Adrenal gland (tissue), 12 donors: ENCODE results near the gene TJP2. TPM values are rescaled to one million over a fixed set of nuclear protein-coding genes. Genes with fewer than 3 reads are reported as not detected.

ENCODE experiments used
- DNase-seq, 7 donors: peaks; one replicate each; pipeline ENCODE4 v3.0.0-alpha.2; 2019 to 2020
- H3K27ac ChIP-seq, 5 donors: fragments of 200-600 bp; sonication (generic) in 4 of 5; 1 replicate in 3 of 5; 2 replicates in 2 of 5; pipeline versions ENCODE4 v1.5.1 to v1.8.0; 2016 to 2020; ENCODE audit warnings: mild to moderate bottlenecking in 1 of 5
- H3K27me3 ChIP-seq: fragments of 200-600 bp; 2 replicates; pipeline ENCODE4 v1.8.0; 2021
- H3K36me3 ChIP-seq, 2 donors: fragments of 200-600 bp; replicated peaks in 1 of 2; 1 replicate in 1 of 2; 2 replicates in 1 of 2; pipeline versions ENCODE4 v1.5.1 to v1.8.0; 2018 to 2022
- H3K4me1 ChIP-seq, 2 donors: fragments of 200-600 bp; replicated peaks in 1 of 2; 1 replicate in 1 of 2; 2 replicates in 1 of 2; pipeline versions ENCODE4 v1.5.1 to v1.8.0; 2018 to 2021
- H3K4me3 ChIP-seq, 4 donors: fragments of 200-600 bp; sonication (generic) in 3 of 4; one replicate each; pipeline ENCODE4 v1.5.1; 2016 to 2018
- H3K9me3 ChIP-seq, 3 donors: fragments of 200-600 bp; sonication (generic) in 1 of 3; replicated peaks in 1 of 3; 1 replicate in 2 of 3; 2 replicates in 1 of 3; pipeline versions ENCODE4 v1.5.1 to v1.8.0; 2016 to 2021
- POLR2A ChIP-seq, 2 donors: fragments of 450-650 bp; IDR thresholded peaks; one replicate each; pipeline ENCODE4 v1.6.1; 2017; ENCODE audit warnings: antibody characterized with exemption in 2 of 2, mild to moderate bottlenecking in 2 of 2, moderate library complexity in 1 of 2
- WGBS, 4 donors: extraction: QIAGEN DNeasy Blood & Tissue Kit in 2 of 4; methylation state at CpG; one replicate each; pipeline versions ENCODE4 v1.1.5 to v1.1.7; 2013 to 2017; 5-methylcytosine and 5-hydroxymethylcytosine counted together
- intact Hi-C, 2 donors: fragments of 100-400 bp; cut with DNase I; formaldehyde crosslinking; loops; one replicate each; pipeline versions ENCODE4 v1.14.1 to v1.15.0; 2022 to 2023
- polyA plus RNA-seq, 3 donors: library from polyadenylated mRNA; stranded (reverse); fragments of 200-250 nt in 2 of 3; fragments of 350-450 nt in 1 of 3; fragmentation: Illumina TruSeq in 1 of 3; extraction: RNeasy Lipid Tissue Mini Kit (QIAGEN cat#74804) in 1 of 3; gene quantifications; one replicate each; pipeline ENCODE4 v1.2.3, GENCODE V29; 2013 to 2014
- total RNA-seq, 9 donors: library from RNA; depleted of rRNA in 4 of 9; stranded (reverse); fragments of >200 nt in 4 of 9; fragments of 120-200 nt in 1 of 9; fragmentation: NEBNext Ultra II Directional in 1 of 9; extraction: Animal tissue kit (Norgen Biotek cat#: 25700) in 1 of 9; gene quantifications; one replicate each; pipeline versions ENCODE4 v1.1.0 to v1.2.4, GENCODE V29; 2013 to 2023
- TF ChIP-seq, protein P1 (sequence below), 6 experiments: fragments of 450-650 bp in 4 of 6; fragments of 200-600 bp in 2 of 6; sonication (generic) in 1 of 6; IDR thresholded peaks; 1 replicate in 5 of 6; 2 replicates in 1 of 6; pipeline versions ENCODE4 v1.5.1 to v1.8.0; 2016 to 2021; ENCODE audit warnings: antibody characterized with exemption in 6 of 6, mild to moderate bottlenecking in 2 of 6, moderate library complexity in 1 of 6
- donor health status: healthy with polysubstance abuse.
- donor health status: Bipolar disorder and iron deficiency.
- donor health status: DM: yes; HTN: yes; CAD: no.
- donor health status: DM: no; HTN: no; CAD: no.
- donor health status: DM: no; HTN: no; CAD: no.
- donor health status: DM: yes; HTN: yes; CAD: no.

Gene TJP2
- total and polyA plus RNA-seq, 12 donors = 14.5 to 108 (median 30.2) TPM

GRCh38 chr9:69236188-69236587, 62.1 kb downstream of the TJP2 start:
- Histone ChIP-seq H3K27me3 (no peaks in the 10 kb centered on the region), H3K36me3 (peaks cover 0 to 39% of the 10 kb centered on the region in 2 donors), H3K27ac (no peak overlapping the region), H3K4me3 (no peak overlapping the region), H3K9me3 (no peaks in the 10 kb centered on the region), H3K4me1 (no peaks in the 10 kb centered on the region)
- 73 to 93% (median 82%) methylated on average over 6 to 7 of the region's 7 CpGs for WGBS, 4 donors
- TF ChIP-seq POLR2A (IDR thresholded peaks at IDR 0.05) = no peak
- TF ChIP-seq, protein P1, sequence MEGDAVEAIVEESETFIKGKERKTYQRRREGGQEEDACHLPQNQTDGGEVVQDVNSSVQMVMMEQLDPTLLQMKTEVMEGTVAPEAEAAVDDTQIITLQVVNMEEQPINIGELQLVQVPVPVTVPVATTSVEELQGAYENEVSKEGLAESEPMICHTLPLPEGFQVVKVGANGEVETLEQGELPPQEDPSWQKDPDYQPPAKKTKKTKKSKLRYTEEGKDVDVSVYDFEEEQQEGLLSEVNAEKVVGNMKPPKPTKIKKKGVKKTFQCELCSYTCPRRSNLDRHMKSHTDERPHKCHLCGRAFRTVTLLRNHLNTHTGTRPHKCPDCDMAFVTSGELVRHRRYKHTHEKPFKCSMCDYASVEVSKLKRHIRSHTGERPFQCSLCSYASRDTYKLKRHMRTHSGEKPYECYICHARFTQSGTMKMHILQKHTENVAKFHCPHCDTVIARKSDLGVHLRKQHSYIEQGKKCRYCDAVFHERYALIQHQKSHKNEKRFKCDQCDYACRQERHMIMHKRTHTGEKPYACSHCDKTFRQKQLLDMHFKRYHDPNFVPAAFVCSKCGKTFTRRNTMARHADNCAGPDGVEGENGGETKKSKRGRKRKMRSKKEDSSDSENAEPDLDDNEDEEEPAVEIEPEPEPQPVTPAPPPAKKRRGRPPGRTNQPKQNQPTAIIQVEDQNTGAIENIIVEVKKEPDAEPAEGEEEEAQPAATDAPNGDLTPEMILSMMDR (IDR thresholded peaks at IDR 0.05) = no peak
- intact Hi-C loops = no loop called here
- no peak for DNase-seq

DNA sequence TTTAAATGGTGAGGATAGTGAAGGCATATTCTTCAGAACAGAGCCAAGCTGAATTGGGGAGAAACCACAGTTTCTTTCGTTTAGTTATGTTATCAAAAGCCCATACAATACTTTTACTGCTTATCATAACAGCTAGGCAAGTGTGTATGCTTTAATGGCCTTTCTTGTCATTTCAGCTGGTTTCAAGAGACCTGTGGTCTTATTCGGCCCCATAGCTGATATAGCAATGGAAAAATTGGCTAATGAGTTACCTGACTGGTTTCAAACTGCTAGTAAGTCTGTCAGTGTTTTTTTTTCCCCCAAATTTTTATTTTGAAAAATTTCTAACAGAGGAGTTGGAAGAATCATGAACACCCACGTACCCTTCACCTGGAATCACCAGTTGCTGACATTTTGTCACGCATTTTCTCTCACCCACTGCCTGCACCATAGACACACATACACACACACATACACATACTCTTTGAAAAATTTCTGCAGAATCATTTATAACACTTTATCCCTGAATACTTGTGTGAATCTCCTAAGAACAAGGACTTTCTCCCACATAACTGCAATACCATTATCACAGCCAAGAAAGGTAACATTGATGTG, 63.7 kb downstream of the TJP2 start:
- Histone ChIP-seq H3K4me3 (no peak overlapping the region), H3K4me1 (no peaks in the 10 kb centered on the region), H3K27ac (no peak overlapping the region), H3K9me3 (no peaks in the 10 kb centered on the region), H3K36me3 (peaks cover 0 to 39% of the 10 kb centered on the region in 2 donors), H3K27me3 (no peaks in the 10 kb centered on the region)
- no peak for DNase-seq
- TF ChIP-seq POLR2A (IDR thresholded peaks at IDR 0.05) = no peak
- TF ChIP-seq, protein P1 (IDR thresholded peaks at IDR 0.05) = no peak
- 94 to 97% (median 94%) methylated on average over 4 of the region's 4 CpGs for WGBS, 4 donors
- intact Hi-C loops = no loop called here

DNA sequence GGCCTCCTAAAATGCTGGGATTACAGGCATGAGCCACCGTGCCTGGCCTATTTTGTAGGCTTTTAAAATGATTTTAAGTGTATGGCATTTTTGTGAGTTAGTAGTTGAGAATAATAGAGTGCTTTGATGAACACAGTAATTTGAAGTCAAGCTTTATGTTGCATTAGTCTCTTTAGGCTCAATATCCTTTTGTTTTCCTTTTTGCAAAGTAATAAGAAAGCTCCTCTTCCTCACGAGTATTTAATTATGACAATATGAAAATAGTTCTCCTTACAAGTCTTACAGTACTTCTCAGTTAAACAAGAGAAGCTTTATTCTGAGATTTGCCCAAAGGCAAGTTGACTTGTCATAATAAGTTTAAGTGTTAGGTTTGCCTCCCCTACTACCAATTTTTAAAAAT, 69.0 kb downstream of the TJP2 start:
- no peaks in the 10 kb centered on the region for H3K4me1 ChIP-seq
- TF ChIP-seq POLR2A (IDR thresholded peaks at IDR 0.05) = no peak
- H3K9me3 ChIP-seq = no peaks in the 10 kb centered on the region
- no peak overlapping the region for H3K4me3 ChIP-seq
- WGBS, 4 donors = 88 to 91% (median 89%) methylated on average over 2 of the region's 2 CpGs
- peaks cover 0 to 18% of the 10 kb centered on the region in 2 donors for H3K36me3 ChIP-seq
- H3K27me3 ChIP-seq = no peaks in the 10 kb centered on the region
- H3K27ac ChIP-seq = no peak overlapping the region
- intact Hi-C loops = no loop called here
- DNase-seq = no peak

DNA sequence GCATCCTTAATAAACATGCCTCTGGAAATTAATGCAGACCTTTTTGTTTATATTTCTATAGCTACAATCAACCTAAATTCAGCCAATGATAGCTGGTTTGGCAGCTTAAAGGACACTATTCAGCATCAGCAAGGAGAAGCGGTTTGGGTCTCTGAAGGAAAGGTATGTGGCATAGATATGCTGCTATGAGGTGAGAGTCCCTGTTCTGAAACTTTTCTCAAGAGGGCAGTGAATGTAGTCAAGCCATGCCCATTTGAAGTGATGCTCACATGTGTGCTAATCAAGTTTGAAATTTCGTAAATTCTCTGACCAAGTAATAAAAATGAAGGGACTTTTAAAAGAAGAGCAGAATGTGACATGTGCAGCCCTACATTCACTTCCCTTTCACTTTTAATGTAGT, 72.6 kb downstream of the TJP2 start:
- H3K36me3 ChIP-seq = peaks cover 0 to 10% of the 10 kb centered on the region in 2 donors
- no peaks in the 10 kb centered on the region for H3K27me3 ChIP-seq
- intact Hi-C loops = no loop called here
- H3K9me3 ChIP-seq = no peaks in the 10 kb centered on the region
- no peak overlapping the region for H3K4me3 ChIP-seq
- no peaks in the 10 kb centered on the region for H3K4me1 ChIP-seq
- 94 to 99% (median 97%) methylated on average over 2 of the region's 2 CpGs for WGBS, 4 donors
- no peak overlapping the region for H3K27ac ChIP-seq
- DNase-seq = no peak
- no peak for TF ChIP-seq POLR2A (IDR thresholded peaks at IDR 0.05)
- TF ChIP-seq, protein P1 (IDR thresholded peaks at IDR 0.05) = no peak

- Histone ChIP-seq H3K27ac (no peak overlapping the region), H3K4me3 (no peak overlapping the region), H3K27me3 (no peaks in the 10 kb centered on the region), H3K4me1 (no peaks in the 10 kb centered on the region), H3K9me3 (no peaks in the 10 kb centered on the region), H3K36me3 (peaks cover 0 to 18% of the 10 kb centered on the region in 2 donors)
- intact Hi-C loops = no loop called here
- TF ChIP-seq, protein P1 (IDR thresholded peaks at IDR 0.05) = no peak
- no peak for TF ChIP-seq POLR2A (IDR thresholded peaks at IDR 0.05)
- DNase-seq = no peak
- WGBS, 4 donors = 94 to 98% (median 97%) methylated on average over 15 to 22 of the region's 22 CpGs
Measured at GRCh38 chr9:69248005-69248404, 73.9 kb downstream of the TJP2 start.
